ENCODE measurements around the gene PDE3B.
"Not testable (repeated sequence)": the region's sequence is repeated elsewhere in the genome, so short reads cannot be mapped to it uniquely, and the experiment has no call there.

PDE3B gene

GRCh38 chr11:14783788-14784187 is 140.2 kb downstream of the PDE3B start:
- no peak for TF ChIP-seq ZFX (IDR thresholded peaks at IDR 0.05)
- TF ChIP-seq, protein P1, sequence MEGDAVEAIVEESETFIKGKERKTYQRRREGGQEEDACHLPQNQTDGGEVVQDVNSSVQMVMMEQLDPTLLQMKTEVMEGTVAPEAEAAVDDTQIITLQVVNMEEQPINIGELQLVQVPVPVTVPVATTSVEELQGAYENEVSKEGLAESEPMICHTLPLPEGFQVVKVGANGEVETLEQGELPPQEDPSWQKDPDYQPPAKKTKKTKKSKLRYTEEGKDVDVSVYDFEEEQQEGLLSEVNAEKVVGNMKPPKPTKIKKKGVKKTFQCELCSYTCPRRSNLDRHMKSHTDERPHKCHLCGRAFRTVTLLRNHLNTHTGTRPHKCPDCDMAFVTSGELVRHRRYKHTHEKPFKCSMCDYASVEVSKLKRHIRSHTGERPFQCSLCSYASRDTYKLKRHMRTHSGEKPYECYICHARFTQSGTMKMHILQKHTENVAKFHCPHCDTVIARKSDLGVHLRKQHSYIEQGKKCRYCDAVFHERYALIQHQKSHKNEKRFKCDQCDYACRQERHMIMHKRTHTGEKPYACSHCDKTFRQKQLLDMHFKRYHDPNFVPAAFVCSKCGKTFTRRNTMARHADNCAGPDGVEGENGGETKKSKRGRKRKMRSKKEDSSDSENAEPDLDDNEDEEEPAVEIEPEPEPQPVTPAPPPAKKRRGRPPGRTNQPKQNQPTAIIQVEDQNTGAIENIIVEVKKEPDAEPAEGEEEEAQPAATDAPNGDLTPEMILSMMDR (conservative IDR thresholded peaks at IDR 0.05): no peak
- H3K27ac ChIP-seq: no peak overlapping the region

DNA sequence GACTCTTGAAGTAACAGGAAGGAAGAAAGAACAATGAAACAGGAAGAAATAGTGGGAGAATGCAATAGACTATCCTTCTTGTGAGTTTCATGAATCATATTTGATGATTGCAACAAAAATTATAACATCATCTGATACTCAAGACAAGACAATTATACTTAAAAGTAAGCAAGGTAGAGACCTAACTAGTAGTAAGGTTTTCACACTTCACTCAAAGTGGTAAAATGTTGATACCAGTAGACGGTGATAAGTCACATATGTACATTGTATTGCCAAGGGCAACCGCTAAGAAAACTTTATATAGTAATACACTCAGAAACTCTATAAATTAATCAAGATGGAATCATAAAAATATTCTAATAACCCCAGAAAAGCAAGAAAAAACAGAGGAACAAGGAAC is 140.6 kb downstream of the PDE3B start:
- H3K27ac ChIP-seq: no peak overlapping the region
- TF ChIP-seq, protein P1 (conservative IDR thresholded peaks at IDR 0.05): no peak
- no peak for TF ChIP-seq ZFX (IDR thresholded peaks at IDR 0.05)

- no peak overlapping the region for H3K27ac ChIP-seq
- no peak for TF ChIP-seq ZFX (IDR thresholded peaks at IDR 0.05)
- TF ChIP-seq, protein P1 (conservative IDR thresholded peaks at IDR 0.05): peak; percentile 80
Measured at GRCh38 chr11:14789879-14790484, 146.4 kb downstream of the PDE3B start.

- no peak overlapping the region for H3K27ac ChIP-seq
- TF ChIP-seq, protein P1 (conservative IDR thresholded peaks at IDR 0.05): no peak
- no peak for TF ChIP-seq ZFX (IDR thresholded peaks at IDR 0.05)
Measured at GRCh38 chr11:14793546-14793945, 149.9 kb downstream of the PDE3B start.

DNA sequence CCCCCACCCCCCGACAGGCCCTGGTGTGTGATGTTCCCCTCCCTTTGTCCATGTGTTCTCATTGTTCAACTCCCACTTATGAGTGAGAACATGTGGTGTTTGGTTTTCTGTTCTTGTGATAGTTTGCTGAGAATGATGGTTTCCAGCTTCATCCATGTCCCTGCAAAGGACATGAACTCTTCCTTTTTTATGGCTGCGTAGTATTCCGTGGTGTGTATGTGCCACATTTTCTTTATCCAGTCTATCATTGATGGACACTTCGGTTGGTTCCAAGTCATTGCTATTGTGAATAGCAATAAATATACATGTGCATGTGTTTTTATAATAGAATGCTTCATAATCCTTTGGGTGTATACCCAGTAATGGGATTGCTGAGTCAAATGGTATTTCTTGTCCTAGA is 152.4 kb downstream of the PDE3B start:
- not testable (repeated sequence) for H3K27ac ChIP-seq

DNA sequence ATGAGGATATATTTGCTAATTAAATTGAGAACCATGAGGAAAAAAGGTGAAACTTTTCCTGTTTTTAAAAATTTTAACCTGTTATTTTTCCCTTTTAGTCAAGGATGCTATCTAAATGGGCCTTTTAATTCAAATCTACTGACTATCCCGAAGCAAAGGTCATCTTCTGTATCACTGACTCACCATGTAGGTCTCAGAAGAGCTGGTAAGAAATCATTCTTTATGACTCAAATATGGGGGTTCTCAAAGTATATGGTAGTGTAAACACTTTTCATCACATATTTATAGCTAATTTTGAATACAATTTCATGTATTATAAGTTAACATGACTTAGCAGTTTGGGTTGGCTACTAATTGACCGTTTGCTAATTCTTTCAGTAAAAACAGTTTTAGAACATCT is 160.2 kb downstream of the PDE3B start:
- no peak overlapping the region for H3K27ac ChIP-seq
- no peak for TF ChIP-seq ZFX (IDR thresholded peaks at IDR 0.05)
- TF ChIP-seq, protein P1 (conservative IDR thresholded peaks at IDR 0.05): no peak

DNA sequence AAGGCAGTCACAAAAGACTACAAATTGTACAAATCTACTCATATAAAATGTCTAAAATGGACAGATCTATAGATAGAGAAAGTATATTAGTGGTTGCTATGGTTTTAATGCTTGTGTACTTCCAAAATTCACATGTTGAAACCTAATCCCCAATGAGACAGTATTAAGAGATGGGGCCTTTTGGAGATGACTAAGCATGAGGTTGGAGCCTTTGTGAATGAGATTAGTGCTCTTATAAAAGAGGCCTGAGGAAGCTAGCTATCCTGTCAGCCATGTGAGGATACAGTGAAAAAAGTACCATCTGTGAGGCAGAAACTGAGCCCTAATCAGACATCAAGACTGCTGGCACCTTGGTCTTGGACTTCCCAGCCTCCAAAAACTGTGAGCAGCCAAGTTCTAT is 165.9 kb downstream of the PDE3B start:
- H3K27ac ChIP-seq: no peak overlapping the region
- no peak for TF ChIP-seq ZFX (IDR thresholded peaks at IDR 0.05)
- TF ChIP-seq, protein P1 (conservative IDR thresholded peaks at IDR 0.05): no peak

DNA sequence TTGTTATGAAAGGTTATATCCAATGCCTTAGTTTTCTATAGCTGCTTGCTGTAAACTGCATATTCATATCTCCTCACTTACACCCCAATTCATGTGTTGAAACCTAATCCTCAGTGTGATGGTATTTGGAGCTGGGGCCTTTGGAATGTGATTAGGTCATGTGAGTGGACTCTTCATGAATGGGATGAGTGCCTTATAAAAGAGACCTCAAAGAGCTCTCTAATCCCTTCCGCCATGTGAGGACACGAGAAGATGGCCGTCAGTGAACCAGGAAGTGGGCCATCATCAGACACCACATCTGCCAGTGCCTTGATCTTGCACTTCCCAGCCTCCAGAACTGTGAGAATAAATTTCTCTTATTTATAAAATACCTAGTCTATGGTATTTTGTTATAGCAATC is 169.2 kb downstream of the PDE3B start:
- H3K27ac ChIP-seq: no peak overlapping the region
- TF ChIP-seq ZFX (IDR thresholded peaks at IDR 0.05): no peak
- TF ChIP-seq, protein P1 (conservative IDR thresholded peaks at IDR 0.05): no peak
